ENCODE results near the gene CTNNA2.

DNA sequence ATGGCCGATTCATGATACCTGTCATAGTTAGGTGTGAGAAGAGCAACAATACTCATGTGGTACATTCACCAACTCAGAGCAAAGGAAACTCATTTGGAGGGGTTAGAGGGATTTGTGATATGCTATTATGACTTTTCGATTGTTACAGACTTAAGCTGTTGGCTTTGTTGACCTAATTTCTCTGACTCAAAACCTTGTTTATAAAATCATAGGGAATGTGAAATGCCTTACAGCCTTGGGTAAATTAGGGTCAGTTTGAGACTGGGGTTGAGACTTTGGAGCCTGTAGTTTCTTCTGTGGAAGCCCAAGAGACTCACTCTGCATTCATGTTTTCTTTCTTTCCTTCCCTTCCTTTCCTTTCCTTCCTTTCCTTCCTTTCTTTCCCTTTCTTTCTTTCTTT, 529.8 kb downstream of the CTNNA2 start:
- TF ChIP-seq, protein P1, sequence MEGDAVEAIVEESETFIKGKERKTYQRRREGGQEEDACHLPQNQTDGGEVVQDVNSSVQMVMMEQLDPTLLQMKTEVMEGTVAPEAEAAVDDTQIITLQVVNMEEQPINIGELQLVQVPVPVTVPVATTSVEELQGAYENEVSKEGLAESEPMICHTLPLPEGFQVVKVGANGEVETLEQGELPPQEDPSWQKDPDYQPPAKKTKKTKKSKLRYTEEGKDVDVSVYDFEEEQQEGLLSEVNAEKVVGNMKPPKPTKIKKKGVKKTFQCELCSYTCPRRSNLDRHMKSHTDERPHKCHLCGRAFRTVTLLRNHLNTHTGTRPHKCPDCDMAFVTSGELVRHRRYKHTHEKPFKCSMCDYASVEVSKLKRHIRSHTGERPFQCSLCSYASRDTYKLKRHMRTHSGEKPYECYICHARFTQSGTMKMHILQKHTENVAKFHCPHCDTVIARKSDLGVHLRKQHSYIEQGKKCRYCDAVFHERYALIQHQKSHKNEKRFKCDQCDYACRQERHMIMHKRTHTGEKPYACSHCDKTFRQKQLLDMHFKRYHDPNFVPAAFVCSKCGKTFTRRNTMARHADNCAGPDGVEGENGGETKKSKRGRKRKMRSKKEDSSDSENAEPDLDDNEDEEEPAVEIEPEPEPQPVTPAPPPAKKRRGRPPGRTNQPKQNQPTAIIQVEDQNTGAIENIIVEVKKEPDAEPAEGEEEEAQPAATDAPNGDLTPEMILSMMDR (IDR thresholded peaks at IDR 0.05): no peak
- TF ChIP-seq EP300 (IDR thresholded peaks at IDR 0.05) (no peak), ESRRA (IDR thresholded peaks at IDR 0.05; ENCODE audit: borderline replicate concordance, low read length) (no peak), POLR2A (IDR thresholded peaks at IDR 0.05; ENCODE audit: low read length) (no peak), PHF8 (IDR thresholded peaks at IDR 0.05; ENCODE audit: borderline replicate concordance, low read depth) (no peak), RNF2 (IDR thresholded peaks at IDR 0.05; ENCODE audit: borderline replicate concordance, low read depth) (no peak), REST (IDR thresholded peaks at IDR 0.05) (no peak), RAD21 (conservative IDR thresholded peaks at IDR 0.05 in 1 of 2, IDR thresholded peaks at IDR 0.05 in 1 of 2) (no peak)
- TF ChIP-seq, protein P2, sequence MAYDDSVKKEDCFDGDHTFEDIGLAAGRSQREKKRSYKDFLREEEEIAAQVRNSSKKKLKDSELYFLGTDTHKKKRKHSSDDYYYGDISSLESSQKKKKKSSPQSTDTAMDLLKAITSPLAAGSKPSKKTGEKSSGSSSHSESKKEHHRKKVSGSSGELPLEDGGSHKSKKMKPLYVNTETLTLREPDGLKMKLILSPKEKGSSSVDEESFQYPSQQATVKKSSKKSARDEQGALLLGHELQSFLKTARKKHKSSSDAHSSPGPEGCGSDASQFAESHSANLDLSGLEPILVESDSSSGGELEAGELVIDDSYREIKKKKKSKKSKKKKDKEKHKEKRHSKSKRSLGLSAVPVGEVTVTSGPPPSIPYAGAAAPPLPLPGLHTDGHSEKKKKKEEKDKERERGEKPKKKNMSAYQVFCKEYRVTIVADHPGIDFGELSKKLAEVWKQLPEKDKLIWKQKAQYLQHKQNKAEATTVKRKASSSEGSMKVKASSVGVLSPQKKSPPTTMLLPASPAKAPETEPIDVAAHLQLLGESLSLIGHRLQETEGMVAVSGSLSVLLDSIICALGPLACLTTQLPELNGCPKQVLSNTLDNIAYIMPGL (CRISPR knock-in tag; IDR thresholded peaks at IDR 0.05; ENCODE audit: borderline replicate concordance): no peak

Measured in A549 (cell line).